GM12878 (cell line): Measurements from ENCODE around the gene RSKR. TPM values are rescaled to one million over a fixed set of nuclear protein-coding genes. Genes with fewer than 3 reads are reported as not detected.

Source experiments
- ATAC-seq: fragments of 200-7000 bp; cut with Tn5 transposase; 3 replicates; pipeline ENCODE4 v1.9.1; 2020; ENCODE audit warnings: mild to moderate bottlenecking, moderate library complexity
- BruUV-seq: library from RNA; stranded (reverse); fragments of 400-500 nt; replicated peaks from 2 replicates; lab custom pipeline; 2021; lab: Mats Ljungman, UMichigan
- CTCF ChIA-PET: fragments of 300-600 bp; sonication (Branson Sonifier 250); formaldehyde crosslinking; extraction: SDS; loops from one replicate; lab custom pipeline; 2021; ENCODE audit warnings: inconsistent platforms; lab: Yijun Ruan, JAX
- POLR2A ChIA-PET: fragments of 350-600 bp; formaldehyde crosslinking; extraction: SDS; loops from one replicate; lab custom pipeline; 2021; ENCODE audit warnings: inconsistent platforms; lab: Charles Lee
- RAD21 ChIA-PET: fragments of 300-600 bp; sonication (Branson Sonifier 250); formaldehyde crosslinking; loops from one replicate; lab custom pipeline; 2023; ENCODE audit warnings: antibody characterized with exemption; ENCODE audit not compliant: unreplicated experiment; lab: Charles Lee
- SMC1A ChIA-PET: fragments of 300-600 bp; sonication (Branson Sonifier 250); formaldehyde crosslinking; loops from one replicate; lab custom pipeline; 2023; ENCODE audit not compliant: unreplicated experiment, uncharacterized antibody; lab: Charles Lee
- DNase-seq: peaks from one replicate; pipeline ENCODE4 v3.0.0-alpha.2; 2011; ENCODE audit warnings: low read depth, low spot score
- FAIRE-seq: peaks from 3 replicates; lab custom pipeline; 2011; peaks lifted over from hg19 to GRCh38; lab: Jason Lieb, UNC
- H2AFZ ChIP-seq: 2 replicates; pipeline ENCODE4 v1.6.0; 2011; ENCODE audit warnings: low read depth, low read length, control low read depth; ENCODE audit not compliant: control insufficient read depth
- H3K27ac ChIP-seq: 2 replicates; pipeline ENCODE4 v1.5.1; 2011; ENCODE audit warnings: control low read depth; ENCODE audit not compliant: control insufficient read depth, insufficient read depth
- H3K27me3 ChIP-seq, 2 experiments: replicated peaks in 1 of 2; 2 replicates each; pipeline versions ENCODE4 v1.6.0 to v1.6.1; 2011; ENCODE audit warnings: low read length in 1 of 2; ENCODE audit not compliant: control insufficient read depth in 2 of 2, insufficient read depth in 2 of 2
- H3K36me3 ChIP-seq, 2 experiments: 2 replicates each; pipeline ENCODE4 v1.5.1; 2011; ENCODE audit warnings: low read length in 1 of 2; ENCODE audit not compliant: control insufficient read depth in 2 of 2, insufficient read depth in 2 of 2
- H3K4me1 ChIP-seq: 2 replicates; pipeline ENCODE4 v1.6.1; 2011; ENCODE audit warnings: mild to moderate bottlenecking, low read length, moderate library complexity, mixed read lengths; ENCODE audit not compliant: control insufficient read depth, insufficient read depth
- H3K4me2 ChIP-seq: 2 replicates; pipeline ENCODE4 v1.6.0; 2011; ENCODE audit warnings: control low read depth; ENCODE audit not compliant: control insufficient read depth, insufficient read depth
- H3K4me3 ChIP-seq: fragments of 200-600 bp; sonication (generic); 2 replicates; pipeline ENCODE4 v1.5.1; 2016
- H3K79me2 ChIP-seq: 2 replicates; pipeline ENCODE4 v1.6.0; 2011; ENCODE audit warnings: low read length; ENCODE audit not compliant: control insufficient read depth, insufficient read depth
- H3K9ac ChIP-seq: 2 replicates; pipeline ENCODE4 v1.8.0; 2011; ENCODE audit warnings: low read length, control low read depth, mixed read lengths; ENCODE audit not compliant: control insufficient read depth, insufficient read depth
- H3K9me3 ChIP-seq: replicated peaks from 3 replicates; pipeline ENCODE4 v1.5.1; 2011; ENCODE audit warnings: mild to moderate bottlenecking, low read length; ENCODE audit not compliant: control insufficient read depth, insufficient read depth
- H4K20me1 ChIP-seq: 2 replicates; pipeline ENCODE4 v1.6.0; 2011; ENCODE audit not compliant: control insufficient read depth, insufficient read depth
- CBX5 ChIP-seq: sonication (generic); IDR thresholded peaks from 2 replicates; pipeline ENCODE4 v1.6.1; 2016; ENCODE audit warnings: low read depth, moderate library complexity, mild to moderate bottlenecking, inconsistent platforms
- IRF4 ChIP-seq: IDR thresholded peaks from 2 replicates; pipeline ENCODE4 v1.6.1; 2011; ENCODE audit warnings: low read depth, low read length
- SRF ChIP-seq, 2 experiments: IDR thresholded peaks; 2 replicates each; pipeline ENCODE4 v1.6.1; 2011; ENCODE audit warnings: low read depth in 2 of 2, low read length in 2 of 2, mild to moderate bottlenecking in 1 of 2, moderate library complexity in 1 of 2
- TAF1 ChIP-seq: IDR thresholded peaks from 2 replicates; pipeline ENCODE4 v1.6.1; 2011; ENCODE audit warnings: mild to moderate bottlenecking, low read depth, low read length, borderline replicate concordance
- ZNF24 ChIP-seq: fragments of 450-650 bp; IDR thresholded peaks from 2 replicates; pipeline ENCODE4 v1.6.1; 2017; ENCODE audit warnings: antibody characterized with exemption, mild to moderate bottlenecking
- WGBS: methylation state at CpG from one replicate; pipeline ENCODE4 v1.1.6; 2016; ENCODE audit warnings: low lambda C conversion rate; ENCODE audit not compliant: insufficient replicate concordance, insufficient coverage; ENCODE audit errors: missing lambda C conversion rate; 5-methylcytosine and 5-hydroxymethylcytosine counted together
- in situ Hi-C: fragments of 300-500 bp; cut with MboI; formaldehyde crosslinking; loops from 9 replicates; pipeline ENCODE4 v1.14.3; 2018; ENCODE audit warnings: mixed read lengths
- intact Hi-C: fragments of 100-400 bp; cut with micrococcal nuclease; formaldehyde crosslinking; loops from one replicate; pipeline ENCODE4 v1.14.2; 2022; ENCODE audit not compliant: unreplicated experiment
- polyA plus RNA-seq, 11 experiments: library from polyadenylated mRNA; depleted of rRNA in 4 of 11; unstranded in 6 of 11; stranded (reverse) in 5 of 11; fragments of >200 nt; fragmentation: Nextera tagmentation in 4 of 11; fragmentation: Illumina TruSeq in 1 of 11; extraction: Ambion mirVana in 4 of 11; extraction: Trizol in 1 of 11; gene quantifications; 1 replicate in 1 of 11; 2 replicates in 10 of 11; pipeline versions ENCODE4 v1.2.1 to v1.2.3, GENCODE V29; 2011 to 2016; ENCODE audit warnings: inconsistent platforms in 2 of 11, missing spikeins in 2 of 11, low read depth in 1 of 11
- total RNA-seq, 4 experiments: library from RNA; depleted of rRNA in 3 of 4; stranded (reverse); fragments of >200 nt in 3 of 4; fragmentation: Illumina TruSeq in 1 of 4; extraction: Trizol in 1 of 4; gene quantifications; 2 replicates each; pipeline versions ENCODE4 v1.2.1 to v1.2.3, GENCODE V29; 2013 to 2021
- TF ChIP-seq, protein P1 (sequence below): IDR thresholded peaks from 2 replicates; pipeline ENCODE4 v1.6.1; 2012; ENCODE audit warnings: low read depth, low read length, improper control_type of control experiment
- TF ChIP-seq, protein P2 (sequence below): IDR thresholded peaks from 2 replicates; pipeline ENCODE4 v1.6.1; 2012; ENCODE audit warnings: low read depth, low read length, improper control_type of control experiment

RSKR gene
- total and polyA plus RNA-seq, 10 of the 15 experiments (the other 5 are each of a cell fraction or from before 2014, with no cell fraction given) = 0.52 to 22.4 (median 8.7) TPM

DNA sequence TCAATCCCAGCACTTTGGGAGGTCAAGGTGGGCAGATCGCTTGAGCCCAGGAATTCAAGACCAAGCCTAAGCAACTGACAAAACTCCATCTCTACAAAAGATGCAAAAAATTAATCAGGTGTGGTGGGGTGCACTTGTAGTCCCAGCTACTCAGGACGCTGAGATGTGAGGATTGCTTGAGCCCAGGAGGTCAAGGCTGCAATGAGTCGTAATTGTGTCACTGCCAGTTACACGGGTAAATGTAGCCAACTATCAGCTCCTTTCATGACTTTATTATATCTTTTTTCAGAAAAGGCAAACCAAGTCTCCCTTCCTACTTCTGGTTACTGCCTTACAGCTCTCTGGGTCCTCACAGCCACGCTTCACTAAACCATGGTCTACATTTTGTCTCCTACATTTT lies 43.8 kb upstream of the RSKR start:
- ChIA-PET POLR2A (interaction anchor here (0.6 kb wide), 1 partner anchor 22 kb away, joined by 3 read pairs; no protein-coding TSS in a partner anchor), RAD21 (no interaction called here), SMC1A (interaction anchor here (0.9 kb wide), 1 partner anchor 12 kb away, joined by 3 read pairs; the partner anchor contains the start of gene BLTP2)
- no peak for FAIRE-seq
- Histone ChIP-seq H3K36me3 (peaks cover 2 to 4% of the 10 kb centered on the region in 2 experiments; a peak in 3 of 4 replicates), H2AFZ (no peak overlapping the region), H3K9ac (no peak overlapping the region), H3K27ac (no peak overlapping the region), H3K4me2 (no peak overlapping the region), H4K20me1 (no peaks in the 10 kb centered on the region), H3K79me2 (peaks cover 28% of the 10 kb centered on the region), H3K27me3 (no peaks in the 10 kb centered on the region), H3K9me3 (no peaks in the 10 kb centered on the region), H3K4me3 (no peak overlapping the region)
- intact Hi-C loops = no loop called here
- ATAC-seq = no peak
- DNase-seq = no peak
- 89% methylated on average over 5 of the region's 5 CpGs for WGBS
- TF ChIP-seq TAF1 (no peak), CBX5 (no peak), SRF (IDR thresholded peaks at IDR 0.05; ENCODE audit: low read depth in 2 of 2, low read length in 2 of 2) (no peak), ZNF24 (no peak), IRF4 (no peak)
- TF ChIP-seq, protein P1, sequence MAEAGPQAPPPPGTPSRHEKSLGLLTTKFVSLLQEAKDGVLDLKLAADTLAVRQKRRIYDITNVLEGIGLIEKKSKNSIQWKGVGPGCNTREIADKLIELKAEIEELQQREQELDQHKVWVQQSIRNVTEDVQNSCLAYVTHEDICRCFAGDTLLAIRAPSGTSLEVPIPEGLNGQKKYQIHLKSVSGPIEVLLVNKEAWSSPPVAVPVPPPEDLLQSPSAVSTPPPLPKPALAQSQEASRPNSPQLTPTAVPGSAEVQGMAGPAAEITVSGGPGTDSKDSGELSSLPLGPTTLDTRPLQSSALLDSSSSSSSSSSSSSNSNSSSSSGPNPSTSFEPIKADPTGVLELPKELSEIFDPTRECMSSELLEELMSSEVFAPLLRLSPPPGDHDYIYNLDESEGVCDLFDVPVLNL = no peak
- TF ChIP-seq, protein P2, sequence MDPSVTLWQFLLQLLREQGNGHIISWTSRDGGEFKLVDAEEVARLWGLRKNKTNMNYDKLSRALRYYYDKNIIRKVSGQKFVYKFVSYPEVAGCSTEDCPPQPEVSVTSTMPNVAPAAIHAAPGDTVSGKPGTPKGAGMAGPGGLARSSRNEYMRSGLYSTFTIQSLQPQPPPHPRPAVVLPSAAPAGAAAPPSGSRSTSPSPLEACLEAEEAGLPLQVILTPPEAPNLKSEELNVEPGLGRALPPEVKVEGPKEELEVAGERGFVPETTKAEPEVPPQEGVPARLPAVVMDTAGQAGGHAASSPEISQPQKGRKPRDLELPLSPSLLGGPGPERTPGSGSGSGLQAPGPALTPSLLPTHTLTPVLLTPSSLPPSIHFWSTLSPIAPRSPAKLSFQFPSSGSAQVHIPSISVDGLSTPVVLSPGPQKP = no peak
- TF ChIP-seq, all 136 proteins: peak for 0
- BruUV-seq = no TSS peak
- in situ Hi-C loops = no loop called here
- no peaks in the 10 kb centered on the region for H3K4me1 ChIP-seq
- CTCF ChIA-PET = interaction anchor here (1.6 kb wide), 1 partner anchor 11 kb away, joined by 7 read pairs; no protein-coding TSS in a partner anchor
